ENCODE results near the gene MYRIP.

GRCh38 chr3:39763390-39763789, 46.0 kb upstream of the MYRIP start:
- TF ChIP-seq POLR2A (IDR thresholded peaks at IDR 0.05; ENCODE audit: low read depth, low read length) (no peak), TAF1 (IDR thresholded peaks at IDR 0.05; ENCODE audit: low read depth, low read length) (no peak)

Data from GM12891 (cell line).